Activated effector memory CD4-positive, alpha-beta T cell treated with anti-CD3 and anti-CD28 coated beads, Interleukin-2, amount 50 U/mL, for 16 hours (primary cell): ENCODE measurements around the gene COG7.
"Not testable (repeated sequence)": the region's sequence is repeated elsewhere in the genome, so short reads cannot be mapped to it uniquely, and the experiment has no call there.

Source experiments
- DNase-seq: peaks from one replicate; pipeline ENCODE4 v3.0.0-alpha.2; 2020

The COG7 gene

DNA sequence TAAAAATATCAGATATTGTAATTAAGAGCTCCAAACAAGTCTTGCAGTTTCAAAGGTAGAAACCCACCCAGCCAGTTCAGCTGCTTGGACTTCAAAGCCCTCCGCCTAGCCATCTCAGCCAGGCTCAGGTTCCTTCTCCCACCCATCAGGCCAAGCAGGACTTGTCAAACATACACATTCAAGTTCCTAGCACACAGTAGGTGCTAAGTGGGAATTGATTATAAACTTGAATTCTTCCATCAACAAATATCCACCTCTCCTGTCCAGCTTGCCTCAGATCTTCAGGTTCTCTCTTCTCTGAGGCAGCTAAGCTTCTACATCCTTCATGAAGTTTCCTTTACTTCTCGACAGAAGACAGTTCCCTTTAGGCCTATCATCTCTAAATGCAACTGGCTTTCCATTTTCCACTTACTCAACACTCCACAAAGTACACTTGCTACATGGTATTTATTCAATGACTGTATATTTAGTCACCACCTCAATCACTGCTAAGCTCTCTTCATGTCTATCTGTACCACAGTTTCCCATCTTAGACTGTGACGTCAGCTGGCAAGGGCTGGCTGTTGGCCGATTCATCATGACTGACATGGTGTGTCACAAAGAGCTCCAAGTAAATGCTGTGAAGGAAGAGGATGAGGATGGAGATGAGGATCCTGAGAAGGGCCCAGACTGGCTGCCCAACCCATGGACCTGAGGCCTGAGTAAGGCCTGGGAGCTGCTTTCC is 13.3 kb upstream of the COG7 start:
- no peak for DNase-seq

DNA sequence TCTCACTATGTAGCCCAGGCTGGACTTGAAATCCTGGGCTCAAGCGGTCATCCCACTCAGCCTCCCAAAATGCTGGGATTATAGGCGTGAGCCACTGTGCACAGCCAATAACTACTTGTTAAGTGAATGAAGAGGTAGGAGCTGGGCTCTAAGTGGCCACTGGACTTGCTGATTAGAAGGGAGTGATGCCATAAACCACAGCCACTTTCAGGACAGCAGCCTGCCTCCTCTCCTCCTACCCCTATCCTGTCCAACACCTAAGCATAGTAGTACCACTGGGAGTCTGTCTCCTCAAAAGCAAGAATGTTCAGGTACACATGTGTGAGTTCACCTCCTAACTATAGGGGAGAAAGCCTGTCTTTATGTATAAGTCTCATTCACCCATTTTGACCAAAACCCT is 12.2 kb upstream of the COG7 start:
- DNase-seq: no peak

DNA sequence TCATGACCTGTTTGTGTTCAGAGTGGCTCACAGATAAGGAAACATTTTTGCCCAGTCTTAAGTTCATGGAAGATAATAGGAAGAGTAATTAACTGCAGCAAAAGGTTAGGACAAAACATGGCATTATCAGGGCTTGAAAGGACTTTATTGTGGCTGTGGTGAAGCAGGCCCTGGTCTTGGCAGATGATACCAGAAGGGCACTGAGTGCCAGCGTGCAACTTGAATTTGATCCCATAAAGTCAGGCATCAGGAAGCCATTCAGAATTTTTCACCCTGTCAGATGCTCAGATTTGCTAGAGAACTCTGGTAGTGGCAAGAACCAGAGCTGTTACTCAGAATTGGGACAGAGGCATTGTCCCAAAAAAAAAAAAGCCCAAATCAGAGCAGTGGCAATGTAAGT is 11.2 kb upstream of the COG7 start:
- DNase-seq: no peak

DNA sequence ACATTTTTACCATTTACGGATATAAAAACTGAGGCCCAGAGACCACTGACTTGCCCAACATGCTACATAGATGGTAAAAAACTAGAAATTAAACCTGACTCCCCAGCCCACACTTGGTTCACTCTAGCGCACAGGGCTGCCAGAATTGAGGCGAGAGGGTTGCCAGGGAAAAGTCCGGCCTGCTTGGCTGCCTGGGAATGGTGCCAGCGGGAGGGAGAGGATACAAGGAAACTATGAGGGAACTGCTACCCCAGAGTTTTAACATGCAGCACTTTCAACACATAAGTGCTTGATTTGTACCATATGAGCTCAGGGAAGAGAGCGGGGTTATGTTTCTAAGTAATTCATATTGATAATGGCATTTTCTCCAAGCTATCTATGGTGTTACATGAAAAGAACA is 10.0 kb upstream of the COG7 start:
- not testable (repeated sequence) for DNase-seq

DNA sequence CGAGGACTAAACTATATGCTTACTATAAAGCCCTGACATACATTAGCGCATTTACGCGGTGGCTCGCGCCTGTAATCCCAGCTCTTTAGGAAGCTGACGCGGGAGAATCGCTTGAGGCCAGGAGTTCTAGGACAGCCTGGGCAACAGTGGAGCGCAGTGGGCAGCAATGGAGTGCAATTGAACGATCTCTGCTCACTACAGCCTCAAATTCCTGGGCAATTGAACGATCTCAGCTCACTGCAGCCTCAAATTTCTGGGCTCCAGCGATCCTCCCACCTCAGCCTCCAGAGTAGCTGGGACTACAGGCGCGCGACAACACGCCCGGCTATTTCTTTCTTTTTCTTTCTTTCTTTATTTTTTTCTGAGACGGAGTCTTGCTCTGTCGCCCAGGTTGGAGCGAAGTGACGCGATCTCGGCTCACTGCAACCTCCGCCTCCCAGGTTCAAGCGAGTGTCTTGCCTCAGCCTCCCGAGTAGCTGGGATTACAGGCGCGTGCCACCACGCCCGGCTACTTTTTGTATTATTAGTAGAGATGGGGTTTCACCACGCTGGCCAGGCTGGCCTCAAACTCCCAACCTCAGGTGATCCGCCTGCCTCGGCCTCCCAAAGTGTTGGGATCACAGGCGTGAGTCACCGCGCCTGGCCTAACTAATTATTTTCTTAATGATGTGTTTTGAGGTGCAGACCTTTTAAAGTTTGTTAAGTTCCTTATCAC is 506 bp upstream of the COG7 start:
- no peak for DNase-seq

DNA sequence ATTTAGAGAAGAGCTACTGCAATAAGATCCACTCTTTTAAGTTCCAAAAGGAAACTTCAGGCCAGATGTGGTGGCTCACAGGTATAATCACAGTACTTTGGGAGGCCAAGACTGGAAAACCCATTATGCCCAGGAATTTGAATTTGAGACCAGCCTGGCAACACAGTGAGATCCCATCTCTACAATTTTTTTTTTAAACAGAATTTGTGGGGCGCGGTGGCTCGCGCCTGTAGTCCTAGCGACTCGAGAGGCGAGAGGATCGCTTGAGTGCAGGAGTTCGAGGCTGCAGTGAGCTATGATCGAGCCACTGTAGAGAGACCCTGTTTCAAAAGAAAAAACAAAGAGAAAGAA is 793 bp downstream of the COG7 start:
- no peak for DNase-seq

DNA sequence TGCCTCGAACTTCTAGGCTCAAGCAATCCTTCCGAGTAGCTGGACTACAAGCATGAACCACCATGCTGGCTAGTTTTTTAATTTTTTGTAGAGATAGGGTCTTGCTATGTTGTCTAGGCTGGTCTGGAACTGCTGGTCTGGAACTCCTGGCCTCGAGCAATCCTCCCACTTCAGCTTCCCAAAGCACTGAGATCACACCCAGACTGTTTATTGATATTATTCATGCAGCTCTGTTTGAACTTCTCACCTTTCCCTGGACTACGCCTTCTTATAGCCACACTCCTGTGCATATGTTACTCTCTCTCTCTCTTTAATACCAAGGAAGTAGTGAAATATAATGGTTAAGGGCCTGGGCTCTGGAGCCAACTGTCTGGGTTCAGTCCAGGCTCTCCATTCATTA is 4.6 kb downstream of the COG7 start:
- no peak for DNase-seq

DNA sequence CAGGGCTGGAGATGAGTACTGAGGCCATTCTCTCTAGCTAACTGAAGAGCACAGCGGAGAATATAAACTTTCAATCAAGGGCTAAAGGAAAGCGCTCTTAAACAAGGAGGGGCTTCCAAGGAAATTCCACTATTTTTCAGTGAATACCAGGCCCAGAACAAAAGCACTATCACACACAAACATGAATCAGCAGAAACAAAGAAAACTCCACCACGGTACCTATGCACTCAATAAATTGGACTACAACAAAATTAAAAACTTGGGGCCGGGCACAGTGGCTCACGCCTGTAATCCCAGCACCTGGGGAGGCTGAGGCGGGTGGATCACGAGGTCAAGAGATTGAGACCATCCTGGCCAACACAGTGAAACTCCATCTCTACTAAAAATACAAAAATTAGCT is 15.4 kb downstream of the COG7 start:
- not testable (repeated sequence) for DNase-seq

DNA sequence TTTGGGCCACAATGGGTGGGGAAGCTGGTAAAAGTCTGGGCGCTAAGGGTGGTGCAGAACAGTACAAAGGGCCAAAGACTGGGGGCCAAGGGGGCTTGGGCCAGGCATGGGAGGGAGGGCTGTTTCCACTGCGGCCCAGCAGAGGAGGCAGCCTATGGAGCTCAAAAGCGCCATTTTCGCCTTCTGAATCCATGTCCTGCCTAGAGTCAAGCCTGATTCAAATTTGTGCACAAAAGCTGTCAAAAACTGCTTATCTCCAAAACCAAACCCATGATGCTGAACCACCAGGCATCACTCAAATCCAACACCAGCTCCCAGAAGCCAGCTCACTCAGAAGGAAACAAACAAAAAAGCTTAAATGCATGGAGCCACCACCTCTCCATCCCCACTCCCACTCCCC is 16.0 kb downstream of the COG7 start:
- DNase-seq: no peak

DNA sequence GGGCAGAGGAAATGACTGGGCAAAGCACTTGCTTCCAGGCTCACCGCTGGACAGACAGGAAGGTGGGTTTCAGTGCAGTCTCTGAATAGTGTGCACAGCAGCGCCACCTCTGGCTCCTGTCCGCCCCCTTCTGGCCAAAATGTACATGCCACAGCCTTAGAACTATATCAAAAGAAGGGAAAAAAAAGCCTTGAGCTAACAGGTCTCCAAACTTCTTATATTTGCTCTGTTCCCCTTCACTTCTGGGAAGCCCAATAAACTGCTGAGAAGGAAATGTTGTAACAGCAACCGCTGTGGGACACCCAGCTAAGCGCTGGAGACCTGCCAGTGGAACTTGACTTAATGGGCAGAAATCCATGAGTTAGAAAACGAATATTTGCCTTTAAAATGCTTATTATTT is 17.5 kb downstream of the COG7 start:
- peak; percentile 85 for DNase-seq

DNA sequence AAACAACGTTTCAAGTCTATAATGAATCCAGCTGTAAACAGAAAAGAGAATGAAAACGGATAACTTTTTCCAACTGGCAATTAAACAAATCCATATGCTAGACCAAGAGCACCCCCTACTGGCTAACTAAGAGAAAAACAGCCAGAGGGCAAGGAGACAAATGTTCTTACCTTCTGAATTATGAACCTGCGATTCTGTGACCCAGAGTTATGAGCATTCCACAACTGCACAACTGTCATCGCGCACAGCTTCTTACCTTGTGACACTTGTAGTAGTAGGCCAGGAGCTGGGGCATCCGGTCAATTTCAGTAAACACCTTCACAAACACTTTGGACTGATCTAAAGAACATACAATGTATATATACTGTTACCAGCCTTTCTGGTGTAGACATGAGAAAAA is 18.6 kb downstream of the COG7 start:
- no peak for DNase-seq

DNA sequence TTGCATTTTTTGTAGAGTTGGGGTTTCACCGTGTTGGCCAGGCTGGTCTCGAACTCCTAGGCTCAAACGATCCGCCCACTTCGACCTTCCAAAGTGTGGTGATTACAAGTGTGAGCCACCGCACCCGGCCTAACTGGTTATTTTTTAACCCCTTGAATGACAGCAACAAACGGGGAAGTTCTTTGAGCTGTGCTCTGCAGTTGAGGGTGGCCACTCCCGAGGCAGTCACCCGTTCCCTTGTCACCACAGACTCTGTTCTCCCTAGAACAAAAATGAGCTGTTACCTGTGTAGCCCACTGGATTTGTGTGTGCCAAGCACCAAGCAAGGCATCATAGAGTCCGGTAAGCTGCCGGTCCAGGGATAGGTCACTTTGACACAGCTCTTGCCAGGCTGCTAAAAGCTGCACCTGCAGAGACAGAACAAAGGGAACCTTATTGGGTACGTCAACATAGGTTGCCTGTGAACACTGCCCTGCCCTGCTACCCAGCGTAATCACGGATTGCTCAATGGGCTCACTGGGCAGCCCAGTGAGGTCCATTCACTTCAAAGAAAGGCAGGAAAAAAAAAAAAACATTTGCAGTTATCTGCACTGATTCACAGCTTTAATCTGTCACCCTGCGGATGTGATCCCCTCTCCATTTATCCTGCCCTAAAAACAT is 19.6 kb downstream of the COG7 start:
- DNase-seq: no peak

DNA sequence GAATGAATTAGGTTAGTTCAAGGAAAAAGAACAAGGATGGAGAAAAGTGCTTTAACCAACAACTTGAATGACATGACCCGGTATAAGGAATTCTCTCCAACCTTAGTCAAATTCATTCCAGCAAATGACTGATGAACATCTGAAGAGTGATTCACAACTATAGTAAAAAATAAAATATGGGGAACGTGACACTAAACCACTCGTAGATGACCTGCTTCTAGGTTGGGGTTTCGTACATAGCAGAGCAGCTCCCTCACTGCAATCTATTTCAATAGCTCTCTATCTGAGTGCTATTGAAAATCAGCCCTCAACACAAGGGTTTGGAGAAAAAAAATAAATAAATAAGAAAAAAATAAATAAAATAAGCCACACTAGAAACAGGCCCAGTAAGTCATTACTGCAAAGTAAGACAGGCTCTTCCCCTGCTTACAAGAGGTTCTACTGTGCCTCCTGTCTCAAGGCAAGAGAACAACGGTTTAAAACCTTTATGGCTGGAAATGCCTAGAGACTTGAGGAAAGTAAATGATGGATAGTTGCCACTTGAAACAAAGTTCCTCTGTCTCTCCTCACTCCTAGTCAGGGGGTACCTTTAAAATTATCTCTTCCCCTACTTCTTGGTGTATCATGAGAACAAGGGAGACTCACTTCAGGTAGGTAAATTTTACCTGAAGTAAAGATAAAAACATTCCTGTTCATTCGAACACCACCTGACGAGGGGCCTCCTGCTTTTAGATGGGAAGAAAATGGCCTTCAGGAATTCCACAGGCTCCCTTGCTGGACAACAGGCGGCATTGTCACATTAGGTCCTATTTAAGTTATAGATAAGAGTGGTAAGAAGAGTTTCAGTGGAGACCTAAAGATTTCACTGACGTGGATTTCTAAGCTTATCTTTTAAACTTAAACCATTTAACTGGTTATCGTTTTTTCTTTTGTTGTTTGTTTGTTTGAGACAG is 20.5 kb downstream of the COG7 start:
- DNase-seq: no peak

DNA sequence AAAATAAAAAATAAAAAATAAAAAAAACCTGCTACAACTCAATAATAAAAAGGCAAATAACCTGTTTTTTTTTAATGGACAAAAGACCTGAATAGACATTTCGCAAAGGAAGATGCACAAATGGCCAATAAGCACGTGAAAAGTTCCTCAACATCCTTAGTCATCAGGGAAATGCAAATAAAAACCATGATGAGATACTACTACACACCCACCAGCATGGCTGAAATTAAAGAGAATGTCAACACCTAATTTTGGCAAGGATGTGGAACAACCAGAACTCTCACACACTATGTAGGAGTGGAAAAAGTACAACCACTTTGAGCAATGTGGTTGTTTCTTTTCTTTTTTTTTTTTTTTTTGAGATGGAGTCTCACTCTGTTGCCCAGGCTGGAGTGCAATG is 24.6 kb downstream of the COG7 start:
- no peak for DNase-seq

DNA sequence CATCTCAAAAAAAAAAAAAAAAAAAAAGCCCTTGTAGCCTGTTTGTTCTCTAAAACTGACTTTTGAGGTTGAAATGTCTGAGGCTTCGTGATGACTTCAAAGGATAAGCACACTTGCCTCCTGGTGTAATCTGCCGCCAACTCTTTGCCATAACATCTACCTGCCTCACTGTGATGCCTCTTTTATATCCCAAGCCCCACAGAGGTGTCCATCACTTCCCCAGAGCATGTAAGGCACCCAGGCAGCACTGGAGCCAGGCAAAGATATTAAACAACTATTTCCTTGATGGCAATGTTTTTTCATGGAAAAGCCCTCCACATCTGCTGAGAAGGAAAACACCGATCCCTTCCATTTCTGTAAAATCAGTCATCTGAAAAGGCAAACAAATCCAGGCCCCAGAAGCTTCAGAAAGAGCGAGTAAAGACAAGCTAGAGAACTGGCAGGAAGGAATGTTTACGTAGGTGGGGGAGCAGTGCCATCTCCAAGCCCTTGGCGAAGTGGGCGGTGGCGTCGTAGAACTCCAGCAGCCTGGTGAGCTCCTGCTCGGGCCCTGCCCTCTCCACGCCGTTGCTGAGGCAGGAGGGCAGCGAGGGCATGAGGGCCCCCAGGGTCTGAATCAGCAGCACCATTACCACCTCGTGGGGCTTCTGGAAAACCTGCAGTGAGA is 28.6 kb downstream of the COG7 start:
- DNase-seq: no peak

DNA sequence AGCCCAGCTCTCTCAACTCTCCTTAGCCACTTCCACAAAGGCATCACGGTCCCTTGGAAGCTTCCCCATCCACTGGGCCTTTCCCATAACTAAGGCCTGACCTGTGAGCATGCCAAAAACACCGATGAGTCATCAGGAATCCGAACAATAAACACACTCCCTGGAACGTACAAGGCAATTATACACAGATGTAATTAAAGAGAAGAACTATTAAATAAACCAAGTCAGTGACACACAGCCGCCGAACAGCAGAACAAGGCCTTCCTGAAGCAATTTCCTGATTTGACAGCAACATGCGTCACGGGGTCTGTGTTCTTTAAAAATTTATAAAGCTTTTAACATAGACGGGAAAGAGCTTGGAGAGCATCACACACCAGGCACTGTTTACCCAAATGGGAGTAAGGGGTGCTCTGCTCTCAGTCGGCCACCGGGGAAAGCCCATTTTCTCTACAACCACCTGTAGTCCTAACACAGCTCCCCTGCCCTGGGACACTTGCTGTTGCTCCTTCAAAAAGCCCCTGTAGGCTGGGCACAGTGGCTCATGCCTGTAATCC is 29.4 kb downstream of the COG7 start:
- DNase-seq: no peak

DNA sequence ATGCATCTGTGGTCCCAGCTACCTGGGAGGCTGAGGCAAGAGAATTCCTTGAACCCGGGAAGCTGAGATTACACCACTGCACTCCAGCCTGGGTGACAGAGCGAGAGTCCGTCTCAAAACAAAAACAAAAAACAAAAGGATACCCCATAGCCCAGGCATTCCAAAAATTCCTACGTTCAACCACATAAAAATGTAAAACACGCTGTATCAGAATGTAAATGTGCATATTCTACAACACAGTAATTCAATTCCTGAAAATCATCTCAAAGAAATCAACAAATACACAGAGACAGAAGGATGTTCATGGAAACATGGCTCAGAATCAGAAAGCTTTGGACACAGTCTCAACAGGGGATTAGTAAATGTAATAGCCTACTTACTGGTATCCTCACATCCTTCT is 33.0 kb downstream of the COG7 start:
- DNase-seq: no peak

DNA sequence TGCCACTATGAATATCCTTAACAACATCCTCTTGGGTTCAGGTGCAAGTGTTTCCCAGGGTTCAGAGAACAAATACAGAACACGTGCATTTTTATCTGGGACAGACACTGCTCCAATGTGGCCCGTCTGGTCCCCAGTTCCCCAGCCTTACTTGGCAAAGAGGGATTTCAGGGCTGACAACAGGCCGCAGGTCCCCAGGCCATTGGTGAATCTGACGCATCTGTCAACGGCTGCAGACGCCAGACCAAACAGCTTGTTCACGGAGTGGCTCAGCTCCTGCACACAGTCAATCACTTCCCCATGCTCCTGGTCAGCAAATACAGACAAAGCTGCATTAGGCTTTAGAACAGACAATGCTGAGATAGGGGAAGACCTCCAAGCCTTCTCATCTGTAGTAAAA is 36.2 kb downstream of the COG7 start:
- DNase-seq: no peak

DNA sequence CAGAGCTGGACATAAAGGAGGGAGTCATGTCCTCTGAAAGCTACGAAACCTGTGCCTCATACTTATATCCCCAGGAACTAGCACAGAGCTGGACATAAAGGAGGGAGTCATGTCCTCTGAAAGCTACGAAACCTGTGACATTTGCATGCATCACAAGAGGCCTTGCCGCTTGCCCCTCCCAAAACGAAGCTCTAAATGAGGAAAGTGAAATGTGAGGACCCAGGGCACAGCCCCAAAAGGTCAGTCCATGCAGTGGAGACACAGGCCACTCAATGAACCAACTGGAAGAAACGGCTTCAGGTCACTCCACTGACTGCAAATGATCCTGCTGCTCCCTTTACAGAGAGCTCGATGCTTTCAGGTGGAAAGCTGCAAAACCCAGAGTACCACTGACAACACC is 38.3 kb downstream of the COG7 start:
- DNase-seq: no peak

DNA sequence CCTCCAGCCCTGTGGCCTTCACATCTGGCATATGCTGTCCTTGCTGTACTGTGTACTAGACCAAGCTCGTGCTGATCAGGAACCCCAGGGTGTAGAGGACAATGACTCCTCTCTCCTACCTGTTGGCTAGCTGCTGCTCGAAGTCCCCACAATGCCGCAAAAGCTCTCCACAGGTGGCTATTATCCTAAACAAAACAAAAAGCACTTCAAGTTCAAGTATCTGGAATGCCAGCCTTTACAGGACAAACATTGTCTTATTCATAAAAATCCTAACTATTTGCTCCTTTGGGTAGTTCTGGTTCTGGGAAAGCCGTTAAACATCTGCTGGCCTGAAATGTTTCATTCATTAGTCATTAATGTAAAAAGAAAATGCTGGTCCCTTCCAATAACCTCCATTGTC is 42.8 kb downstream of the COG7 start:
- no peak for DNase-seq

DNA sequence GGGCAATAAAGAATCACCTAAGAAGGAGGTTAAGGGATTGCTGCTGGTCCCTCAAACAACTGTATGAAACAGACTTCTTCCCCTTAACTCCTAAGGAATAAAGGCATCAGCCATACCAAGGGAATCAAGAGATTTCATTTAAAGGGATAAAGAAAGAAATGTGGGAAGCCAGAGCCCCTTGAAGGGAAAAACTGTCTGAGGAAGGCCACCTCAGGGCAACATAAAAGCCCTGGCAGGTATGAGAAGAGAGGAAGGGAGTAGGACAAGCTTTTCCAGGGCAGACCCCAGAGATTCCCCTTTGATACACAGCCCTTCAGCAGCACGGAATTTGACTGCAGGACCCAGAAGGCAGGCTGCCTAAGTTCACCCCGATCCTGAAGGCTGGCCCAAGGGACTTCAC is 43.5 kb downstream of the COG7 start:
- DNase-seq: no peak

DNA sequence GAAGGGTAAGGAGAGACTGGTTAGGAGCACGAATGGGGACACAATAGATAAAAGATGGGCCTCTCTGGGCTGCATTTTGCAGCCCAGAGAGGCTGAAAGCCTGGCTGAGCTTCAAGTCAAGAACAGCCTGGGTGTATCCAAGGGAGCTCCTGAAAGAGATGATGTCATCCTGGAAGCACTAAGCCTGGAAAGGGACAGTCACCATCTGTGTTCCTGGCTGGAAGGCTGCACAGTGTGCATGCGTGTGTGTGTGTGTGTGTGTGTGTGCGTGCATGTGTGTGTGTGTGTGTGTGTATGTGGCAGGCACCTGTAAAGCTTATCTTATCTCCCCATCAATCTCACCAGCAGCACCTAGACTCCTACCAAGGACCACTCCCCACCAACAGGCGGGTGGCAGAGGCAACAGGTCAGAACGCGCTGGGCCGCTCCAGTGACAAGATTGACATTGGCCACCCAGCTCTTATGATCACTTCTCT is 44.1 kb downstream of the COG7 start:
- no peak for DNase-seq
